GM19328 (cell line): ENCODE results near the gene AUTS2.
"Not testable (repeated sequence)": the region's sequence is repeated elsewhere in the genome, so short reads cannot be mapped to it uniquely, and the experiment has no call there.

Experiments
- ATAC-seq: cut with Tn5 transposase; IDR thresholded peaks from one replicate; pipeline ENCODE4 v1.9.1; 2021; ENCODE audit warnings: mild to moderate bottlenecking, moderate library complexity; ENCODE audit not compliant: unreplicated experiment

The AUTS2 gene

DNA sequence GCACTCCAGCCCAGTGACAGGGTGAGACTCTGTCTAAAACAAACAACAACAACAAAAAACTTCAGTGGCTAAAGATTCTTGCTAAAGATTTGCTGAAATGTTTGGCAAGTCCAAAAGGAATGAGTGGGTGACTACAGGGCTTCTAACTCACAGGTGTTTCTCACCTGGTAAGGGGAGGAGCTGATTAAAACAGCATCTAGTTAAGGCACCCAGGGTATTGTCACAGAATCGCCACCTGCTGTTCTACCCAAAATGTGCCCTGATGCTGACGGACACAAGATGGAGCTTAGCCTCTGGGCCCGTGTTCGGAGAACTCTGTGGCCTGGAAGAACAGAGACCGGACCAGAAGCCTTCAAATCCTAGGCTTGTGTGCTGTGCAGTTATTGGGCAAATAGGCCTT is 1197.7 kb downstream of the AUTS2 start:
- ATAC-seq, result no peak

DNA sequence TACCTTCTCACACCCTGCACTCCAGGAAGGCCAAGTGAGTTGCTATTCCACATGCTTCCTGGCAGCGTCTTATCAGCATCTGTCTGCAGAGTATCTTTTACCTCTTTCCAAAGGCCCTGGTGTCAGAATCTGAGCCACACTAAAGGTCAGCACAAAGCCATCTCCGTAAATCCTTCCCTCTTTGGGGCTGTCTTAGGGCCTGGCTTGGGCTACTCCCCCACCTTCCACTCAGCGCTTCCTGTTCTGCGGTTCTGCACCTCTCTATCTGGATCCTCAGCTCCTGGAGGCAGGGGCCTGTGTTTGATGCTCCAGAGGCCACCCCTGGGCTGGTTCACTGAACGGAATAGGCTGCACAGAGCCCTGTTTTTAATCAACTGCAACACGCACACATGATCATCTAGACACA is 1198.8 kb downstream of the AUTS2 start:
- ATAC-seq, result no peak

DNA sequence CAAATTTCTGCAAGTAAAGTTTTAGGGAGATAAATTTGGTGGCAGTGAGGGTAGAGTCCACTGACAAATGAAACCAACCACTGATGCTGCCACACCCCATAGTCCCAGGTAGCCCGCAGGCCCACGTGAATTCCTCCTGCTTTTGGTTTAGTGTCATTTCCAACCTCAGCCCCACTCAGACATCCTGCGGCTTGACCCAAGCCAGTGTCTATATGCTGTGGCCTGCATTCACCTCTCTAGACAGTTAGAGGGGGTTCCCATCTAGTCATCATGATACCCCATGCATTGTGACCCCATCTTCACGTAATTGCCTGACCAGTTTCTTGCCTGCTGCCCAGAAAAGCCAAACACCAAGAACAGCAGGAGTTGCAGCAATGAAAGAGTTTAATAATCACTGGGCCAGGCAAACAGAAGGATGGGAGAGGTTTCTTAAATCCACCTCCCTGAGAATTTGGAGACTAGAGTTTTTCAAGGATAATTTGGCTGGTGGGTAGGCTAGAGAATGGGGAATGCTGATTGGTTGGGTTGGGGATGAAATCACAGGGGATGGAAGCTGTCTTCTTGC is 1201.6 kb downstream of the AUTS2 start:
- no peak for ATAC-seq

DNA sequence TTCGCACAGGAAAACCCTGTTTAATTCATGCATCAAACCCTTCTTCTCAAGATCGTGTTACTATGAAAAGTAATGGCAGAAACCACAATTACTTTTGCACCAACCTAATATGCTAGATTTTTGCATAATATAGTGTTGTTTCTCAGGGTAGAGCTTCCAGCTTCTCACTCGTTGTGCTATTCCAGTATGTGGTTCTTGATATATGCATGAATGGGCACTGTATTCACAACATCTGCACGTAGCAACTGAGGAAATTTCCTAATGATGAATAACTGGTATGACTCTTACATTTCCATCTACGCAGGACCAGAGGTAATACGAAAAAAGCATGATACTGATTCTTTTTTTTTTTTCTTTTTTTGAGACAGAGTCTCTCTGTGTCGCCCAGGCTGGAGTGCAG is 1207.1 kb downstream of the AUTS2 start:
- ATAC-seq, result peak; percentile 76

DNA sequence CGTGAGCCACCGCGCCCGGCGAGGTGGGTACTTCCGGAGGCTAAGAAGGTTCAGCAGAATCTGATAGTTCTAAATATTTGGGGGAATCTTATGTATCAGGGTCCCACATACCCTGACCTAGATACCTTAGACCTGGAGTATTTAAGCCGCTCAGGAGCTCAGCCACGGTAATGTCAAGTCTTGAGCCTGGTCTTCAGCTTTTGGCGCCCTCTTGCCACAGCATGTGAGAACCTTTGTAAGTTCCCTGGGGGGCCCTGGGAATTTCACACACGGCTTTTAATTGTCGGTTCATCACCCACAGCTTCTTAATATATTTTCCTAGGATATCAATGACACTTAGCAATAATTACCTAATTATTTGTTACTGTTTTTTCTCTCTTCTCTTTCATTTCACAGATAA is 1209.4 kb downstream of the AUTS2 start:
- no peak for ATAC-seq

DNA sequence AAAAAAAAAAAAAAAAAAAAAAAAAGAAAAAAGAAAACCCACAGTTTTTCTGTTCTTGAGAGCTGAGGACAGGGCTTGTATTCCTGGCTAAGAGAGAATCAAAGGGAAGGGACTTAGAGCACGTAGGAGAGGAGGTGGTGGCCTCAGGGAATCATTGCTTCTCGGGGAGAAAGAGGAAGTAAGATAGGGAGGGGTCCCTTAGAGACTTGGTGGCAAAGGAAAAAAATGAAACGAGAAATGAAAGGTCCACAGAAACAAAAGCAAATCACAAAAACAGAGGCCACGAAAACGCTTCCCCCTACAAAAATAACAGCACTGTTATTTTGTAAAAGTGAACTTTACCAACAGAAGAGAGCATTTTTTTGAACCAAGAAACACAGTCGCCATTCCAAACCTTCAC is 1210.6 kb downstream of the AUTS2 start:
- ATAC-seq, result no peak

DNA sequence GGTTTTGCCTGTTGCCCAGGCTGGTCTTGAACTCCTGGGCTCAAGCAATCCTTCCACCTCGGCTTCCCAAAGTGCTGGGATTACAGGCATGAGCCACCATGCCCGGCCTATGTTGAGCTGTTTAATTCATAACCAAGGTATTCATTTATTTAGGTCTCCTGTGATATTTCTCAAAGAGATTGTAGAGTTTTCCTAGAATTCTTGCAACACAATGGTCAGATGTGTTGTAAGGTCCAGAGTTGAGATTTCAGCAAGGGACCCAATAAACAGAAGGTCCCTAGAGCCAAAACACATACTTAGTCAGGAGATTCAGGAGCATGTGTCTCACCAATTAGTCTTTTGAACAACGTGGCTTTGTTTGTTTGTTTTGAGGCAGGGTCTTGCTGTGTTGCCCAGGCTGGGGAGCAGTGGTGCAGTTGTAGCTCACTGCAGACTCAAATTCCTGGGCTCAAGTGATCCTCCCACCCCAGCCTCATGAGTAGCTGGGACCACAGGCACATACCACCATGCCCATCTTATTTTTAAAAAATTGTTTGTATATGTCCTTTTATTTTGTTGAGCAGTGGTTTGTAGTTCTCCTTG is 1212.4 kb downstream of the AUTS2 start:
- ATAC-seq, result no peak

DNA sequence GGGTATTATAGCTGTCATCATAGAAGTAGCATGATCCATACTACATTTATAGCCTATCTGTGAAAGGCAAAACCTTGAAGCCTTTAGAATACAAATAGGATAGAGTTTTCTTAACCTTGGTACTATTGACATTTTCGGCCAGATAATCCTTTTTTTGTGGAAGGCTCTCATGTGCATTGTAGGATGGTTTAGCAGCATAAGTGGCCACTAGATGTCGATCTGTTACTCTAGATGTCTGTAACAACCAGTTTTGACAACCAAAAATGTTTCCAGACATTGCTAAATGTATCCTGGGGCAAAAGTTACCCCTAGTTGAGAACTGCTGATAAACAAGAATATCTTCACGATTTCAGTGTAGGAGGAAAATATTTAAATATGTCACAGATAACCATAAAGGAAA is 1214.2 kb downstream of the AUTS2 start:
- ATAC-seq, result no peak

DNA sequence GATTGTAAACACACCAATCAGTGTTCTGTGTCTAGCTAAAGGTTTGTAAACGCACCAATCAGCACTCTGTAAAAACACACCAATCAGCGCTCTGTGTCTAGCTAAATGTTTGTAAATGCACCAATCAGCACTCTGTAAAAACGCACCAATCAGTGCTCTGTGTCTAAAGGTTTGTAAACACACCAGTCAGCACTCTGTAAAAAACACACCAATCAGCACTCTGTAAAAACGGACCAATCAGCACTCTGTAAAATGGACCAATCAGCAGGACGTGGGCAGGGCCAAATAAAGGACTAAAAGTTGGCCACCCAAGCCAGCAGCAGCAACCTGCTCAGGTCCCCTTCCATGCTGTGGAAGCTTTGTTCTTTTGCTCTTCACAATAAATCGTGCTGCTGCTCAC is 1224.2 kb downstream of the AUTS2 start:
- not testable (repeated sequence) for ATAC-seq

DNA sequence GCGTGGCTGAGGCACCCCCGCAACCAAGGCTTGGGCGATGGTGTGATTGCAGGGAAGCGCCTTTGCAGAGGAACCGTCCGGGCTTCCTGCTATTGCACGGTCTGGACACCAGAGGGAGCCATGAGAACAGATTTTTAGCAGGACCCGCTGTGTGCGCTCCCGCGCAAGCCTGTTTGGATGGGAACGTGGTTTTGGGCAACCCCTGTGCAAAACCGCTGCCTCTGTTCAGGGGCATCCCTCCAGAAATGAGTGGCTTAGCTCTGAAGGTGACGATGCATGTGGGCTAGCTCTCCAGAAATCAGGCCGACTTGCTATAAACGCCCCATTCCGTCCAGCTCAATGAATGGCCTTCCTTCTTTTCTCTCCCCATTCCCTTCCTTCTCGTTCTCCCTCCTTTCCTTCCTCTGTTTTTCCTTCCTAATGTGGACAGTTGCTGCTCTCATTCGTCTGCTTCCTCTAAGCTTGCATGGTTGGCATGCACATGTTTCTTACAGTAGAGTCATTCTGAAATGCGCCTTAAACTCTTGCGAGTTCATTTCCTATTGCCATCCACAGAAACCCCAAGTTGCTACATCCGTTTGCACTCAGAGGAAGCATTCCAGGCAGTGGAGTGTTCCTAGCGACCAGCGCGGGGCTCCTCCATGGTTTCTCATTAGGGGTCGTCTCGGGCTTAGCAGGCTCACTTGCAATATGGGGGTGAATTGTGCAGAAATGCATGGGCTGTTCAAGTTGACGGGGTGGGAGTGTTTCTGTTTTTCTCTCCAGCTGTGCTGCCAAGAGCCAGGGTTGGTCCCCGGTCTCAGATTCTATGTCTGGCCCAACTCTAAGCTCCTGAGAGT is 1231.2 kb downstream of the AUTS2 start:
- no peak for ATAC-seq

DNA sequence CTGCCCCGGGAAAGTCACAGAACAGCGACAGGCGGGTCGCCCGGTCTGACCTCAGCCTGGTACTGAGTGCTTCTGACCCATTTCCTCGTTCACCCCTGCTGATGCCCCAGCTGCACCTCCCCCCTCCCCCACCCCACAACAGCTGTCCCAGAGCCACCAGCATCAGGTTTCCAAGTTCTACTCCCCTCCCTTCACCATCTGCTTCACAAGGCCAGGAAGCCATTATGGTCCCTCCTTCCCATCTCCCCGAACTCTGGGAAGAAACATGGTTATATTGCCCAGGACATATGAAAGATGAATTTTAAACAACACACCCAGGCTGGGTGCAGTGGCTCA is 1231.8 kb downstream of the AUTS2 start:
- no peak for ATAC-seq

DNA sequence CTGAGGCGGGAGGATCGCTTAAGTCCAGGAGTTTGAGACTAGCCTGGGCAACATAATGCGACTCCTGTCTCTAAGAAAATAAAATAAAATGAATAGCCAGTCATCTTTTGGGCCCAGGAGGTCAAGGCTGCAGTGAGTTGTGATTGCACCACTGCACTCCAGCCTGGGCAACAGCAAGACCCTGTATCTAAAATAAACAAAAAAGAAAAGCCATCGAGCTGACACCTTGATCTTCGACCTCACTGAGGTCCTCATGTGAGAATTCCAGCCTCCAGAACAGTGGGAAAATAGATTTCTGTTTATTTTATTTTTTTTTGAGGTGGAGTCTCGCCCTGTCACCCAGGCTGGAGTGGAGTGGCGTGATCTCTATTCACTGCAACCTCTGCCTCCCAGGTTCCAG is 1232.2 kb downstream of the AUTS2 start:
- ATAC-seq, result no peak

DNA sequence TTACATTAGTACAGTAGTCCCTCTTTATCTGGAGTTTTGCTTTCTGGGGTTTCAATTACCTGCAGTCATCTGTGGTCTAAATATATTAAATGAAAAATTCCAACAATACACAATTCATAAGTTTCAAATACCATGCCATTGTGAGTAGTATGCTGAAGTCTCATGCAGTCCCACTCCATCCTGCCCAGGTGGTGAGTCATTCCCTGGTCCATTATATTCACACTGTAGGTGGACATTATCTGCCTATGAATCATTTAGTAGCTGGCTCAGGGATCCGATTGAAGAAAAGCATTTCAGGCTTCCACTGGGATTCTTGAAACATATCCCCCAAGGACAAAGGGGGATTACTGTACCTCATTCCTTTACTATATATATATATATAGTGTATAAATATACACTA is 1235.5 kb downstream of the AUTS2 start:
- ATAC-seq, result no peak

DNA sequence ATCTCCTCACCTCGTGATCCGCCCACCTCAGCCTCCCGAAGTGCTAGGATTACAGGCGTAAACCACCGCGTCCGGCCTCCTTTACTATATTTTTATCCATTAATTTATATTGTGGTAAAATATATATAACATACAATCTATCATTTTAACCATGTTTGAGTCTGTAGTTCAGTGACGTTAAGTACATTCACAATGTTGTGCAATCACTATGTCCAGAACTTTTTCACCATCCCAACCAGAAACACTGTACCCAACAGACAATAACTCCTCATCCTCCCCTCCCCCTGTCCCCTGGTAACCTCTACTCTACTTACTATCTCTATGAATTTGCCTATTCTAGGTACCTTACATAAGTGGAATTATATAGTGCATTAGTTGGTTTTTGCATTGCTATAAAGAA is 1236.1 kb downstream of the AUTS2 start:
- ATAC-seq, result no peak

DNA sequence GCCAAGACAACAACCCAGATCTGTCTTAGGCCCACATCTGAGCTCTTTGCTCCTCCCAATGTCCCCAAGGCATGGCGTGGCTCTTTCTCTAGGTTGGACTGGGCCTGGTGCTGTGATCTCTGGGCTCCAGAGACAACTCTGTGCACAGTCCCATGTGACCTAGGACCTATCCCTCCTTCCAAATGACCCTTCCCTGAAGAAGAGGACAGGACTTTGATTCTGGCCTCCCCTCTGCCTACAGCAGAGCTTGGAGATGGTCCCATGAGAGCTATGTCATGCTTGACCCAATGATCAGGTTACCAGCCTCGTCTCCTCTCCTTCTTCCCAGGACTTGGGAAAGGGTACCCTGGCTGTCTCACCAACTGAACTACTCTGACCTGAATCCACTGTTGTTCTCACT is 1237.4 kb downstream of the AUTS2 start:
- no peak for ATAC-seq

DNA sequence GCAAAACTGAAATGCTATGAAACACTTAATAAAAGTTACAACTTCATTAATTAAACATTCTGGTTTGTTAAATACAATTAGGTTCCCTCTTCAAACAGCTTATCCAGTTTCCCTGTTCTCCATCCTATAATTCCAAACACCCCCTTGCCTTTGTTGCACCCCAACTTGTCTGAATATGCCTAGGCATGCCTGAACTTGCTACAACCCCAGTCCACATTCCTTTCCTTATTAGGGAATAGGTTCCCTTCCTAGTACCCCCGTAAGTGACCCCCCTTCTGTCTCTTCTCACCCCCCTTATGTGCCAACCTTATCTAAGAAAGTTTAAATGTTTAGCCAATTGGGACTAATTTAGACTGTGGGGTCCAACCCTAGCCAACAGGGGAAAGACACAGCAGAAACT is 1238.0 kb downstream of the AUTS2 start:
- no peak for ATAC-seq

DNA sequence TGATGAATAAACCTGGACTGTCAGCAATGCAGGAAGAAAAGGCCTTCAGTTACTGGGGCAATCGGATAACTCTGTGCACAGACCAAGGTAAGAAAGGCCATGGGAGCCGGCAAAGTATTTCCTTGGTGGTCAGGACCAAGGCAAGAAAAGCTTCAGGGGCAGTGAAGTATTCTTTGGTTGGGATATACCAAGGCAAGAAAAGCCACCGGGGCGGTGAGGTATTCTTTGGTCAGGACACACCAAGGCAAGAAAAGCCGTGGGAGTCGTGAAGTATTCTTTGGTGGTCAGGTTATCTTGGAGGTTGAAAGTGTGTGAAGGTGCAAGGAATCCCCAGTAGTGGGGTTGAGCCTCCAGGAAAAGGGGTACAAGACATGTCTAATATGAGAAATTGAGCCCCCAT is 1238.7 kb downstream of the AUTS2 start:
- no peak for ATAC-seq

DNA sequence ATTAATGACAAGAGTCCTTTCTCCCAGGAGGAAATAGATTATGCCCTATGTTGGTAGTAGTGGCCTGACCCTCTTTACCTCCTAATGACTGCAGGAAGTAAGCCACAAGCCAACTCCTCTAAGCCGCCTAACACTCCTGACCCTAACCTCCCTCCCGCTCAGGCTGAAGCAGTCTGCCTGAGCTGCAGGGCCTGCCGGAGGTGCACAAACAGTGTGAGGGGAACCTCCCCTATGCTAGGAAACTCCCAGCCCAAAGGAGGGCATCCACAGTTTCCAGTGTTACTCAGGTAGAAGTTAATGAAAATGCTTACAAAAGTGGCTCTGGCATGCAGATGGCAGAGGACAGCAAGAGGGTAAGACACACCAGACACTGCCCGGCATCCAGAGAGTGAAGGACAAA is 1239.3 kb downstream of the AUTS2 start:
- ATAC-seq, result no peak

DNA sequence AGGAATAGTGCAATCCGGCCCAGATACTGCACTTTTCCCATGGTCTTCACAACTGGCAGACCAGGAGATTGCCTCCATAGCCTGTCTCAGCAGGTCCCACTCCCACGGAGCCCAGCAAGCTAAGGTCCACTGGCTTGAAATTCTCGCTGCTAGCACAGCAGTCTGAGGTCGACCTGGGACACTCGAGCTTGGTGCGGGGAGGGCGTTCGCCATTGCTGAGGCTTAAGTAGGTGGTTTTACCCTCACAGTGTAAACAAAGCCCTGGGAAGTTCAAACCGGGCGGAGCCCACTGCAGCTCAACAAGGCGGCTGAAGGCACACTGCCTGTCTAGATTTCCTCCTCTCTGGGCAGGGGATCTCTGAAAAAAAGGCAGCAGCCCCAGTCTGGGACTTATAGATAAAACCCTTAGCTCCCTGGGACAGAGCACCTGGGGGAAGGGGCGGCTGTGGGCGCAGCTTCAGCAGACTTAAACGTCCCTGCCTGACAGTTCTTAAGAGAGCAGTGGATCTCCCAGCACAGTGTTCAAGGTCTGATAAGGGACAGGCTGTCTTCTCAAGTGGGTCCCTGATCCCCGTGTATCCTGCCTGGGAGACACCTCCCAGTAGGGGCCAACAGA is 1240.1 kb downstream of the AUTS2 start:
- ATAC-seq, result no peak
